GM18909 (cell line): Measurements from ENCODE around the gene GLRA1.

Source experiments
- ATAC-seq: cut with Tn5 transposase; IDR thresholded peaks from one replicate; pipeline ENCODE4 v1.9.1; 2021; ENCODE audit warnings: mild to moderate bottlenecking; ENCODE audit not compliant: unreplicated experiment, poor library complexity

GLRA1 gene

GRCh38 chr5:151781201-151781600 lies 143.4 kb downstream of the GLRA1 start:
- no peak for ATAC-seq

- no peak for ATAC-seq
Measured at GRCh38 chr5:151780348-151780747, 144.3 kb downstream of the GLRA1 start.

GRCh38 chr5:151779531-151780125 lies 145.0 kb downstream of the GLRA1 start:
- no peak for ATAC-seq

DNA sequence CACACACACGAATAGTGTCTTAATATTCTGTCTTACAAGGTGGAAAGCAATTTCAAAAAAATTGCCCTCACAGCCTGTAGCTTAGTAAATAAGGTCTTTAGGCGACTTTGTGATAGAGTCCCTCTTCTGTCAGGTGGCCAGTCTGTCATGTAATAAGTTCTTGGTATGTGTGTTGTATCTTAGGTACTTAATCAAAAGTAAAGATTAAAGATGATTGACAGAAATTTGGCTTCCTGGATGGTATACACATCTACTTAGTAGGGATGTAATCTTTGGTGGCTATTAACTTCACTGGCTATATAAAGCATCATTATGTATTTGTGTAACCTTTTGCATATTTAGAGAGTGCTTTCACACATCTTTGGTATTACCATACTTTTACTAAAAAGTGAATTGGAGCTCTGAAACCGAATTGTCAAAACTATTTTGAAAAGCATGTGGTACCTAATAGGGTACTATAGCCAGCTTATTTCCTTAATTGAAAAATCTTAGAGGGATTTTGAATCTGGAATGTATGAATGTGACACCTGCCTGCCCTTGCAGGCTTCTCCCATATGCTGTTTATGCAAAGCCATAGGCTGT lies 149.5 kb downstream of the GLRA1 start:
- no peak for ATAC-seq

- ATAC-seq: no peak
Measured at GRCh38 chr5:151773951-151774350, 150.7 kb downstream of the GLRA1 start.

DNA sequence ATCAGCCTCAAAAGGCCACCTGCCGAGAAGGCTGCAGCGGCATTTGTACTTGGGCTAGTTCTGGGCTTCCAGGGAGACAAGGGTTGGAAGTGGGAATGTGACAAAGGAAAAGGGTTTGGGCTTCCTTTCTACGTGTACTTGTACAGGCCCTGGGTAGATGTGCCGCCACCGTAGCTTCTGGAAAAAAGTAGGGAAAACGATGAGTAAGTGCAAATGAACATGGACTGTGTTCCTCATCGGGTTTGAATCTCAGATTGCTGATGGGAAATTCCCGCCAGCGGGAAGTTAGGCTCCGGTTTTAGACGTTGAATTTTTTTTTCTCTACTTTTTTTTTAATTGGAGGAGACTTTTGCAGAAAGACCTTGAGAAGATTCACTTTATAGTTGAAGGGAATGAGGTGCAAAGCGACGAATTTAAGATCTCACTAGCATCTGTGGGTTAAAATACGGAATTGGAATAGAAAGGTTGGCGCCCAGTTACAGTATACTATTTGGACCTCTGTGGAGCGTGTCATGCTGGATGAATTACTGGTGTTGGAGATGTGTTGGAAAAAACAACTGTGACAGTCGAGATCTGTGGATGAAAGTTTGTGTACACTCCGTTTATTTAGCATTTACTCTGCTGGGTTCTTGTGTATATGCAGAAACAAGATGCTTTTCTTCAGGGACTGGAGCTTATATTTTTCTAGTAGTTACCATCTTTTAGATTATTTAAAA lies 151.6 kb downstream of the GLRA1 start:
- no peak for ATAC-seq
